HG02798 (cell line): ENCODE results near the gene MAK.
A peak's percentile ranks its signal among the peaks of the same experiment; 100 is the strongest.
"Not testable (repeated sequence)": the region's sequence is repeated elsewhere in the genome, so short reads cannot be mapped to it uniquely, and the experiment has no call there.

Experiments used
- ATAC-seq: cut with Tn5 transposase; IDR thresholded peaks from one replicate; pipeline ENCODE4 v1.9.1; 2021; ENCODE audit warnings: mild to moderate bottlenecking; ENCODE audit not compliant: unreplicated experiment, poor library complexity

The MAK gene

GRCh38 chr6:10857259-10857658 is 18.9 kb upstream of the MAK start:
- no peak for ATAC-seq

GRCh38 chr6:10854922-10855632 is 16.7 kb upstream of the MAK start:
- no peak for ATAC-seq

GRCh38 chr6:10853849-10854300 is 15.5 kb upstream of the MAK start:
- not testable (repeated sequence) for ATAC-seq

- ATAC-seq, result no peak
These were observed 14.1 kb upstream of the MAK start for GRCh38 chr6:10852361-10852960.

- ATAC-seq, result no peak
These were observed 12.4 kb upstream of the MAK start for GRCh38 chr6:10850728-10851127.

- ATAC-seq, result no peak
These were observed 11.6 kb upstream of the MAK start for GRCh38 chr6:10849901-10850300.

- ATAC-seq, result no peak
These were observed 9.3 kb upstream of the MAK start for GRCh38 chr6:10847684-10848083.

- no peak for ATAC-seq
These were observed 5.2 kb upstream of the MAK start for GRCh38 chr6:10843554-10843953.

- ATAC-seq, result peak; percentile 58
These were observed 525 bp upstream of the MAK start for GRCh38 chr6:10838794-10839333.

- ATAC-seq, result no peak
These were observed 731 bp downstream of the MAK start for GRCh38 chr6:10837622-10837994.

GRCh38 chr6:10837009-10837621 is 1.2 kb downstream of the MAK start:
- no peak for ATAC-seq

- no peak for ATAC-seq
These were observed 3.5 kb downstream of the MAK start for GRCh38 chr6:10834823-10835222.

- no peak for ATAC-seq
These were observed 6.7 kb downstream of the MAK start for GRCh38 chr6:10831609-10832008.

- no peak for ATAC-seq
These were observed 13.5 kb downstream of the MAK start for GRCh38 chr6:10824819-10825218.

GRCh38 chr6:10824297-10824696 is 14.0 kb downstream of the MAK start:
- ATAC-seq, result no peak

GRCh38 chr6:10814176-10814575 is 24.2 kb downstream of the MAK start:
- ATAC-seq, result not testable (repeated sequence)

GRCh38 chr6:10809098-10809497 is 29.2 kb downstream of the MAK start:
- no peak for ATAC-seq

- no peak for ATAC-seq
These were observed 30.0 kb downstream of the MAK start for GRCh38 chr6:10808376-10808775.

GRCh38 chr6:10801224-10801848 is 37.0 kb downstream of the MAK start:
- ATAC-seq, result peak; percentile 93

GRCh38 chr6:10800810-10801209 is 37.5 kb downstream of the MAK start:
- ATAC-seq, result no peak

GRCh38 chr6:10794239-10794638 is 44.1 kb downstream of the MAK start:
- ATAC-seq, result no peak
